ENCODE data around the gene GRIA1.

The GRIA1 gene

GRCh38 chr5:153470736-153471135, 19.7 kb upstream of the GRIA1 start:
- Histone ChIP-seq H3K36me3 (ENCODE audit: control insufficient read depth in 1 of 2, insufficient read depth in 2 of 2, low read depth in 1 of 2, low read length in 2 of 2) (no peaks in the 10 kb centered on the region), H2BK12ac (ENCODE audit: low read length in 2 of 2) (peak overlapping the region in 1 of 2 experiments; percentile 54), H2AK5ac (ENCODE audit: low read length, severe bottlenecking) (no peak overlapping the region), H3K4me1 (ENCODE audit: control insufficient read depth, insufficient read depth, low read depth, low read length) (no peaks in the 10 kb centered on the region), H2BK5ac (ENCODE audit: low read depth, low read length, poor library complexity, severe bottlenecking) (no peak overlapping the region), H3K9ac (ENCODE audit: low read length) (no peak overlapping the region), H2BK120ac (ENCODE audit: low read depth, low read length) (no peak overlapping the region), H3K79me1 (replicated peaks; ENCODE audit: low read length, poor library complexity, severe bottlenecking) (no peaks in the 10 kb centered on the region), H3K4me2 (ENCODE audit: low read length, poor library complexity, severe bottlenecking) (no peak overlapping the region), H3K4me3 (ENCODE audit: insufficient read depth in 1 of 2, low read depth in 1 of 2, low read length in 2 of 2) (no peak overlapping the region), H4K8ac (ENCODE audit: low read length) (no peak overlapping the region), H3K27ac (ENCODE audit: low read length, poor library complexity, severe bottlenecking) (no peak overlapping the region), H2BK15ac (ENCODE audit: low read depth, poor library complexity, severe bottlenecking) (no peak overlapping the region), H4K91ac (ENCODE audit: low read length) (no peak overlapping the region), H3K4ac (ENCODE audit: low read depth in 1 of 2, low read length in 2 of 2) (no peak overlapping the region), H3K18ac (ENCODE audit: low read depth in 1 of 2, low read length in 2 of 2) (no peak overlapping the region), H3K23ac (ENCODE audit: low read length in 2 of 2) (no peak overlapping the region), H3K9me3 (ENCODE audit: control insufficient read depth, low read length) (peaks cover 3% of the 10 kb centered on the region), H3K27me3 (ENCODE audit: control insufficient read depth in 1 of 2, insufficient read depth in 1 of 2, low read length in 2 of 2) (no peaks in the 10 kb centered on the region), H3K14ac (ENCODE audit: low read length in 2 of 2) (no peak overlapping the region), H2AFZ (ENCODE audit: low read depth, low read length) (no peak overlapping the region)
- DNase-seq: no peak
- 67% methylated on average over 2 of the region's 4 CpGs for WGBS

GRCh38 chr5:153476767-153477166, 13.7 kb upstream of the GRIA1 start:
- no peaks in the 10 kb centered on the region for H3K27me3 ChIP-seq (ENCODE audit: control insufficient read depth in 1 of 2, insufficient read depth in 1 of 2, low read length in 2 of 2)
- no peak overlapping the region for H3K4me2 ChIP-seq (ENCODE audit: low read length, poor library complexity, severe bottlenecking)
- H3K27ac ChIP-seq (ENCODE audit: low read length, poor library complexity, severe bottlenecking): no peak overlapping the region
- no peak overlapping the region for H2AK5ac ChIP-seq (ENCODE audit: low read length, severe bottlenecking)
- no peak overlapping the region for H3K9ac ChIP-seq (ENCODE audit: low read length)
- H3K9me3 ChIP-seq (ENCODE audit: control insufficient read depth, low read length): peaks cover 3% of the 10 kb centered on the region
- no peaks in the 10 kb centered on the region for H3K4me1 ChIP-seq (ENCODE audit: control insufficient read depth, insufficient read depth, low read depth, low read length)
- H3K18ac ChIP-seq (ENCODE audit: low read depth in 1 of 2, low read length in 2 of 2): no peak overlapping the region
- peak overlapping the region; percentile 61 for H4K91ac ChIP-seq (ENCODE audit: low read length)
- DNase-seq: peak; percentile 76
- H2BK15ac ChIP-seq (ENCODE audit: low read depth, poor library complexity, severe bottlenecking): no peak overlapping the region
- H2BK12ac ChIP-seq (ENCODE audit: low read length in 2 of 2): no peak overlapping the region
- peak overlapping the region; percentile 37 for H4K8ac ChIP-seq (ENCODE audit: low read length)
- 3% methylated on average over 1 of the region's 1 CpG for WGBS
- H2BK5ac ChIP-seq (ENCODE audit: low read depth, low read length, poor library complexity, severe bottlenecking): no peak overlapping the region
- H3K36me3 ChIP-seq (ENCODE audit: control insufficient read depth in 1 of 2, insufficient read depth in 2 of 2, low read depth in 1 of 2, low read length in 2 of 2): no peaks in the 10 kb centered on the region
- H3K14ac ChIP-seq (ENCODE audit: low read length in 2 of 2): no peak overlapping the region
- H3K23ac ChIP-seq (ENCODE audit: low read length in 2 of 2): no peak overlapping the region
- H2BK120ac ChIP-seq (ENCODE audit: low read depth, low read length): no peak overlapping the region
- H3K79me1 ChIP-seq (replicated peaks; ENCODE audit: low read length, poor library complexity, severe bottlenecking): no peaks in the 10 kb centered on the region
- H3K4me3 ChIP-seq (ENCODE audit: insufficient read depth in 1 of 2, low read depth in 1 of 2, low read length in 2 of 2): no peak overlapping the region
- no peak overlapping the region for H3K4ac ChIP-seq (ENCODE audit: low read depth in 1 of 2, low read length in 2 of 2)
- H2AFZ ChIP-seq (ENCODE audit: low read depth, low read length): no peak overlapping the region

- no peak overlapping the region for H3K9ac ChIP-seq (ENCODE audit: low read length)
- no peak overlapping the region for H3K4ac ChIP-seq (ENCODE audit: low read depth in 1 of 2, low read length in 2 of 2)
- H3K4me2 ChIP-seq (ENCODE audit: low read length, poor library complexity, severe bottlenecking): no peak overlapping the region
- H3K23ac ChIP-seq (ENCODE audit: low read length in 2 of 2): no peak overlapping the region
- H4K8ac ChIP-seq (ENCODE audit: low read length): no peak overlapping the region
- no peak overlapping the region for H2BK12ac ChIP-seq (ENCODE audit: low read length in 2 of 2)
- no peak overlapping the region for H2BK15ac ChIP-seq (ENCODE audit: low read depth, poor library complexity, severe bottlenecking)
- H3K79me1 ChIP-seq (replicated peaks; ENCODE audit: low read length, poor library complexity, severe bottlenecking): no peaks in the 10 kb centered on the region
- H4K91ac ChIP-seq (ENCODE audit: low read length): no peak overlapping the region
- no peak overlapping the region for H2AFZ ChIP-seq (ENCODE audit: low read depth, low read length)
- no peak overlapping the region for H2AK5ac ChIP-seq (ENCODE audit: low read length, severe bottlenecking)
- H2BK5ac ChIP-seq (ENCODE audit: low read depth, low read length, poor library complexity, severe bottlenecking): no peak overlapping the region
- H3K4me1 ChIP-seq (ENCODE audit: control insufficient read depth, insufficient read depth, low read depth, low read length): no peaks in the 10 kb centered on the region
- peak; percentile 70 for DNase-seq
- no peaks in the 10 kb centered on the region for H3K36me3 ChIP-seq (ENCODE audit: control insufficient read depth in 1 of 2, insufficient read depth in 2 of 2, low read depth in 1 of 2, low read length in 2 of 2)
- no peak overlapping the region for H3K27ac ChIP-seq (ENCODE audit: low read length, poor library complexity, severe bottlenecking)
- H3K14ac ChIP-seq (ENCODE audit: low read length in 2 of 2): no peak overlapping the region
- no peak overlapping the region for H3K4me3 ChIP-seq (ENCODE audit: insufficient read depth in 1 of 2, low read depth in 1 of 2, low read length in 2 of 2)
- H2BK120ac ChIP-seq (ENCODE audit: low read depth, low read length): no peak overlapping the region
- H3K9me3 ChIP-seq (ENCODE audit: control insufficient read depth, low read length): no peaks in the 10 kb centered on the region
- no peak overlapping the region for H3K18ac ChIP-seq (ENCODE audit: low read depth in 1 of 2, low read length in 2 of 2)
- no peaks in the 10 kb centered on the region for H3K27me3 ChIP-seq (ENCODE audit: control insufficient read depth in 1 of 2, insufficient read depth in 1 of 2, low read length in 2 of 2)
Measured at GRCh38 chr5:153480401-153480800, 10.1 kb upstream of the GRIA1 start.

- Histone ChIP-seq H3K9me3 (ENCODE audit: control insufficient read depth, low read length) (no peaks in the 10 kb centered on the region), H3K4me3 (ENCODE audit: insufficient read depth in 1 of 2, low read depth in 1 of 2, low read length in 2 of 2) (no peak overlapping the region), H3K27me3 (ENCODE audit: control insufficient read depth in 1 of 2, insufficient read depth in 1 of 2, low read length in 2 of 2) (no peaks in the 10 kb centered on the region), H3K18ac (ENCODE audit: low read depth in 1 of 2, low read length in 2 of 2) (no peak overlapping the region), H2BK12ac (ENCODE audit: low read length in 2 of 2) (no peak overlapping the region), H2BK120ac (ENCODE audit: low read depth, low read length) (no peak overlapping the region), H3K4ac (ENCODE audit: low read depth in 1 of 2, low read length in 2 of 2) (no peak overlapping the region), H2AFZ (ENCODE audit: low read depth, low read length) (no peak overlapping the region), H3K4me2 (ENCODE audit: low read length, poor library complexity, severe bottlenecking) (no peak overlapping the region), H3K79me1 (replicated peaks; ENCODE audit: low read length, poor library complexity, severe bottlenecking) (no peaks in the 10 kb centered on the region), H3K9ac (ENCODE audit: low read length) (no peak overlapping the region), H3K4me1 (ENCODE audit: control insufficient read depth, insufficient read depth, low read depth, low read length) (no peaks in the 10 kb centered on the region), H3K14ac (ENCODE audit: low read length in 2 of 2) (no peak overlapping the region), H2BK15ac (ENCODE audit: low read depth, poor library complexity, severe bottlenecking) (no peak overlapping the region), H3K23ac (ENCODE audit: low read length in 2 of 2) (no peak overlapping the region), H2AK5ac (ENCODE audit: low read length, severe bottlenecking) (no peak overlapping the region), H3K27ac (ENCODE audit: low read length, poor library complexity, severe bottlenecking) (no peak overlapping the region), H3K36me3 (ENCODE audit: control insufficient read depth in 1 of 2, insufficient read depth in 2 of 2, low read depth in 1 of 2, low read length in 2 of 2) (no peaks in the 10 kb centered on the region), H4K8ac (ENCODE audit: low read length) (no peak overlapping the region), H4K91ac (ENCODE audit: low read length) (no peak overlapping the region), H2BK5ac (ENCODE audit: low read depth, low read length, poor library complexity, severe bottlenecking) (no peak overlapping the region)
- 92% methylated on average over 2 of the region's 4 CpGs for WGBS
- DNase-seq: no peak
Measured at GRCh38 chr5:153483482-153483881, 7.0 kb upstream of the GRIA1 start.
